Measurements from ENCODE around the gene MT1E. TPM values are rescaled to one million over a fixed set of nuclear protein-coding genes. Genes with fewer than 3 reads are reported as not detected.

Gene MT1E
- total and polyA plus RNA-seq, 2 donors = 2.1 to 126 TPM

DNA sequence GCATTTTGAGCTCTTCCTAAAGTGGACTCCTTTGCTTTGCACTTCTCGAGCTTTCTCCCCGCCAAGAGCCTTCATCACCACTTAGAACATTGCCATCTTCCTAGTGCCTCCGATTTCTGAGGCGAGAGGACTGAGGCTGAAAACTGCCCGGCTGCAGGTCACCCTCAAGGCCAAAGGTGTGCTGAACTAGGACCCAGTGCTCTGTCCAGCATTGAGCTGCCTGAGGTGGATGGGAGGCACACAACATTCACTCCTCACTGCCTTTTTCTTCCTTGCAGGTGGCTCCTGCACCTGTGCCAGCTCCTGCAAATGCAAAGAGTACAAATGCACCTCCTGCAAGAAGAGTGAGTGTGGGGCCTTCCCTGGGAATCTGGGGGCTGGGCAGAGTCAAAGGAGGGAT, 18.3 kb downstream of the MT1E start:
- Histone ChIP-seq H3K27me3 (ENCODE audit: control insufficient read depth in 2 of 2, insufficient read depth in 1 of 2, low read length in 1 of 2) (peaks cover 86 to 100% of the 10 kb centered on the region in 2 donors), H3K27ac (ENCODE audit: low read depth in 1 of 2, low read length in 1 of 2) (no peak overlapping the region), H3K4me1 (ENCODE audit: control insufficient read depth in 2 of 2, insufficient read depth in 2 of 2, low read length in 2 of 2) (peaks cover 7 to 10% of the 10 kb centered on the region in 2 donors), H3K36me3 (ENCODE audit: control insufficient read depth in 2 of 2, insufficient read depth in 2 of 2, low read length in 1 of 2) (no peaks in the 10 kb centered on the region), H3K4me3 (ENCODE audit: low read length in 2 of 2) (no peak overlapping the region), H3K9me3 (ENCODE audit: control insufficient read depth in 2 of 2, insufficient read depth in 1 of 2, low read length in 1 of 2) (no peaks in the 10 kb centered on the region)
- 51% methylated on average over 5 of the region's 5 CpGs for WGBS
- no peak for DNase-seq (ENCODE audit: low read depth in 6 of 9, low spot score in 9 of 9)

DNA sequence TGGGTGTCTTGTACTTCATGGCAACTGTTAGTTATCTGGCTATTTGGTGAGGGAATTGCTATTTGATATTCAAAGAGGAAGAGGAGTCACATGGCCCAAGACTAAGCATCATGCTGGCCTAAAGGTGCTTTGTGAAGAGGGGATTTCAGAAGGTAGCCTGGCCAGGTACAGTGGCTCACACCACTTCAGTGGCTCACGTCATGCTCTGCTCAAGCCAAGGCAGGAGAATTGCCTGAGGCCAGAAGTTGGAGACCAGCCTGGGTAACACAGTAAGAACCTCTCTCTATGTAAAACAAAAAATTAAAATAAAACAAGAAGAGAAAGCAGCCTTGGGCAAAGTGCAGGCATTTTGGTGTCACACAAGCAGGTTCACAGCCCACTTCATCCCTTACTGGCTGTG, 19.7 kb downstream of the MT1E start:
- no peak overlapping the region for H3K27ac ChIP-seq (ENCODE audit: low read depth in 1 of 2, low read length in 1 of 2)
- no peaks in the 10 kb centered on the region for H3K9me3 ChIP-seq (ENCODE audit: control insufficient read depth in 2 of 2, insufficient read depth in 1 of 2, low read length in 1 of 2)
- WGBS = 96% methylated on average over 1 of the region's 1 CpG
- peaks cover 78 to 99% of the 10 kb centered on the region in 2 donors for H3K27me3 ChIP-seq (ENCODE audit: control insufficient read depth in 2 of 2, insufficient read depth in 1 of 2, low read length in 1 of 2)
- DNase-seq (ENCODE audit: low read depth in 6 of 9, low spot score in 9 of 9) = no peak
- H3K4me3 ChIP-seq (ENCODE audit: low read length in 2 of 2) = no peak overlapping the region
- peaks cover 7 to 10% of the 10 kb centered on the region in 2 donors for H3K4me1 ChIP-seq (ENCODE audit: control insufficient read depth in 2 of 2, insufficient read depth in 2 of 2, low read length in 2 of 2)
- no peaks in the 10 kb centered on the region for H3K36me3 ChIP-seq (ENCODE audit: control insufficient read depth in 2 of 2, insufficient read depth in 2 of 2, low read length in 1 of 2)

DNA sequence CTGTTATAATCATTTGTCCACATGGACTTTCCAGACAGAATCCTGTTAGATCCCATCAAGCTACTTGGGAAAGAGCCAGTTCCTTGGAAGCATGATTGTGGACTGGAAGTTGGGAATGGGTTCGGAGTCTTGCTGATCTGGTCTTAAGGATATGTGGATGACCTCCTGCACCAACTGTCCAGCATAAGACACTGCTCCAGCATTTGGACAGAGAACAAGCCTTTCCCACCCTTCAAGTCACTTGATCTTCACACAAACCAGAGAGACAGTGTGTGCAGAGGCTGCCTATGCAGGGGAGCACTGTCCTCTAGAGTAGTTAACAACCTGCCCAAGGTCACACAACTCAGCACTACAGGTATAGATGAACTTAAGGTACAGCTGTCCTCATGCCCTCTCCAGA, 20.3 kb downstream of the MT1E start:
- DNase-seq (ENCODE audit: low read depth in 6 of 9, low spot score in 9 of 9) = no peak
- H3K27ac ChIP-seq (ENCODE audit: low read depth in 1 of 2, low read length in 1 of 2) = no peak overlapping the region
- whole genome bisulfite sequencing = 0% methylated on average over 1 of the region's 1 CpG
- H3K4me3 ChIP-seq (ENCODE audit: low read length in 2 of 2) = no peak overlapping the region
- H3K36me3 ChIP-seq (ENCODE audit: control insufficient read depth in 2 of 2, insufficient read depth in 2 of 2, low read length in 1 of 2) = no peaks in the 10 kb centered on the region
- H3K27me3 ChIP-seq (ENCODE audit: control insufficient read depth in 2 of 2, insufficient read depth in 1 of 2, low read length in 1 of 2) = peaks cover 75 to 97% of the 10 kb centered on the region in 2 donors
- peaks cover 7 to 10% of the 10 kb centered on the region in 2 donors for H3K4me1 ChIP-seq (ENCODE audit: control insufficient read depth in 2 of 2, insufficient read depth in 2 of 2, low read length in 2 of 2)
- no peaks in the 10 kb centered on the region for H3K9me3 ChIP-seq (ENCODE audit: control insufficient read depth in 2 of 2, insufficient read depth in 1 of 2, low read length in 1 of 2)

DNA sequence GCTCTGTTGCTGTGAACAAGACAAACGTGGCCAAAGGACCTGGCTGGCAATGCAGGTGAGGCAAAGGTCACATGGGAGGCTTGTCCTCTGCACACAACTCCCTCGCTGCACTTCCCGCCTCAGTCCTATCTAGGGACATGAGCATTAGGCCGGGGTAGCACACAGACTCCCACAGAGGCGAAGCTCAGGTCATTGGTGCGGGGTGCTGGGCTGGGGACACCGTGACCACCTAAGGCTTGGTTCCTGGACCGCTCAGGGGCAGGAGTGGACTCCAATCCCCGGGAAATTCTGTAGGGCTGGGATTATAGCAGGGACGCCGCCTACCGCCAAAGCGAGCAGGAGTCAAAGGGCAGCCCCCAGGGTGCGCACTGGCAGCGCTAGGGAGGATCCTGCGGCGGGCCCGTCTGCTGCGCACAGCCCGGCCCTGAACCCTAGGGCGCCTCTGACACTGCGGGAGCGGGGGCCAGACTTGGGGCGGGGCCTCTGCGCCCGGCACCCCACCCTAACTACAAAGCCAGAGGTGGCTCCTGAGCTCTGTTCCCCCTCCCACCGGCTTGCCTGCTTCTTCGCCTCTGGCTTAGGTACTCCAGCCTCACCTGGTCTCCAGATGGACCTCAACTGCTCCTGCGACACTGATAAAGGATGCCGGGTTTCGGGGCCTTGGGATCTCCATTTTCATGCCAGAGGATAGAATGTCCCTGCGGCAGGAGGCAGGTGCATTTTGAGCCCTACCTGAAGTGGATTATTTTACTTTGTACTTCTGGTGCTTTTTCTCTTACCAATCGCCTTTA, 22.3 kb downstream of the MT1E start:
- peaks cover 7 to 10% of the 10 kb centered on the region in 2 donors for H3K4me1 ChIP-seq (ENCODE audit: control insufficient read depth in 2 of 2, insufficient read depth in 2 of 2, low read length in 2 of 2)
- H3K36me3 ChIP-seq (ENCODE audit: control insufficient read depth in 2 of 2, insufficient read depth in 2 of 2, low read length in 1 of 2) = no peaks in the 10 kb centered on the region
- 28% methylated on average over 33 of the region's 33 CpGs for WGBS
- DNase-seq (ENCODE audit: low read depth in 6 of 9, low spot score in 9 of 9) = no peak
- H3K9me3 ChIP-seq (ENCODE audit: control insufficient read depth in 2 of 2, insufficient read depth in 1 of 2, low read length in 1 of 2) = no peaks in the 10 kb centered on the region
- H3K27me3 ChIP-seq (ENCODE audit: control insufficient read depth in 2 of 2, insufficient read depth in 1 of 2, low read length in 1 of 2) = peaks cover 56 to 97% of the 10 kb centered on the region in 2 donors
- no peak overlapping the region for H3K27ac ChIP-seq (ENCODE audit: low read depth in 1 of 2, low read length in 1 of 2)
- no peak overlapping the region for H3K4me3 ChIP-seq (ENCODE audit: low read length in 2 of 2)

DNA sequence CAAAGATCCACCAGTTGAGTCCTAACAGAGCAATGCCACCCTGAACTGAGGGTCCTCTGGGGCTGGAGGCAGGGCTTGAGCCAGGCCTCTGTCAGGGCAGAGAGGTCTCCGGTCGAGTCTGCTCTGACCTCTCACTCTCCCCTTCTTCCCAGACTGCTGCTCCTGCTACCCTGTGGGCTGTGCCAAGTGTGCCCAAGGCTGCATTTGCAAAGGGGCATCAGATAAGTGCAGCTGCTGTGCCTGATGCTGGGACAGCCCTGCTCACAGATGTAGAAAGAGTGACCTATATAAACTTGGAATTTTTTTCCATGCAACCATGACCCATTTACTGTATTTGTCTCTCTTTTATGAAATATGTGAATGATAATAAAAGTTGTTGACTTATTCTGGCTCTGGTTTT, 23.7 kb downstream of the MT1E start:
- H3K9me3 ChIP-seq (ENCODE audit: control insufficient read depth in 2 of 2, insufficient read depth in 1 of 2, low read length in 1 of 2) = no peaks in the 10 kb centered on the region
- no peaks in the 10 kb centered on the region for H3K4me1 ChIP-seq (ENCODE audit: control insufficient read depth in 2 of 2, insufficient read depth in 2 of 2, low read length in 2 of 2)
- peaks cover 44 to 93% of the 10 kb centered on the region in 2 donors for H3K27me3 ChIP-seq (ENCODE audit: control insufficient read depth in 2 of 2, insufficient read depth in 1 of 2, low read length in 1 of 2)
- DNase-seq (ENCODE audit: low read depth in 6 of 9, low spot score in 9 of 9) = no peak
- H3K4me3 ChIP-seq (ENCODE audit: low read length in 2 of 2) = no peak overlapping the region
- WGBS = 97% methylated on average over 2 of the region's 2 CpGs
- H3K36me3 ChIP-seq (ENCODE audit: control insufficient read depth in 2 of 2, insufficient read depth in 2 of 2, low read length in 1 of 2) = no peaks in the 10 kb centered on the region
- no peak overlapping the region for H3K27ac ChIP-seq (ENCODE audit: low read depth in 1 of 2, low read length in 1 of 2)

DNA sequence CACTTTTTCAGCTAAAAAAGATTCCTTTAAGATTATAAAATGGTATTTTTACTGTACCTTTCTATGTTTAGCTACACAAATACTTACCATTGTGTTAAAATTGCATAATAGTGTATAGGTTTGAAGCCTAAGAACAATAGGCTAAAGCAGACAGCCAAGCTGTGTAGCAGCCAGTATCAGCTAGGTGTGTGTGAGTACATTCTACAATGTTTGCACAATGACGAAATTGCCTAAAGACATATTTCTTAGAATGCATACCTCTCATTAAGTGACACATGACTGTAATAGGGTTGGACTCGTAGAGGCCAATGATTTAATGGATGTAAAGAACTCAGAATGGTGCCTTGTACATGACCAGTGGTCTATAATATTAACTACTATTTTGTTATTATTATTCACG, 24.2 kb downstream of the MT1E start:
- peaks cover 41 to 90% of the 10 kb centered on the region in 2 donors for H3K27me3 ChIP-seq (ENCODE audit: control insufficient read depth in 2 of 2, insufficient read depth in 1 of 2, low read length in 1 of 2)
- 90% methylated on average over 3 of the region's 3 CpGs for WGBS
- no peak overlapping the region for H3K4me3 ChIP-seq (ENCODE audit: low read length in 2 of 2)
- no peaks in the 10 kb centered on the region for H3K4me1 ChIP-seq (ENCODE audit: control insufficient read depth in 2 of 2, insufficient read depth in 2 of 2, low read length in 2 of 2)
- no peaks in the 10 kb centered on the region for H3K9me3 ChIP-seq (ENCODE audit: control insufficient read depth in 2 of 2, insufficient read depth in 1 of 2, low read length in 1 of 2)
- DNase-seq (ENCODE audit: low read depth in 6 of 9, low spot score in 9 of 9) = no peak
- H3K27ac ChIP-seq (ENCODE audit: low read depth in 1 of 2, low read length in 1 of 2) = no peak overlapping the region
- H3K36me3 ChIP-seq (ENCODE audit: control insufficient read depth in 2 of 2, insufficient read depth in 2 of 2, low read length in 1 of 2) = no peaks in the 10 kb centered on the region

DNA sequence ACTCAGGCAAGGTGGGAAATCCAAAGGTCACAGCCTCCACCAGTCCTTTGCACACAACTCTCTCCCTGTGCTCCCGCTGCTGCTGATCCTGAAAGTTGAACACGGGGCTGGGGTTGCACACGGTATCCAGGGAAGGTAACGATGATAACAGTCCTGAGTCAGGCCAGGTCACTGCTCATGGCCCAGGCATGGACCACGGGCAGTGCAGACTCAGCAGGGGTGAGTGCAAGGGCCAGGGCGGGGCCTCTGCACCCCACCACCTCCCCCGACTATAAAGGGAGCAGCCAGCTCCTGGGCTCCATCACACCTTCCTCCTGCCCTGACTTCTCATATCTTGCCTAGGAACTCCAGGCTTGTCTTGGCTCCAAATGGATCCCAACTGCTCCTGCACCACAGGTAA, 26.0 kb downstream of the MT1E start, which contains the start of gene MT1B:
Gene MT1B, plus strand, starts transcription at position 301 of the 400 bp plus-strand sequence. Its CDS starts 68 bp downstream, at position 369.
- H3K4me3 ChIP-seq (ENCODE audit: low read length in 2 of 2) = no peak within 1 kb of the TSS
- H3K27me3 ChIP-seq (ENCODE audit: control insufficient read depth in 2 of 2, insufficient read depth in 1 of 2, low read length in 1 of 2) = peaks cover 28 to 90% of the 10 kb centered on the region in 2 donors
- no peaks in the 10 kb centered on the region for H3K36me3 ChIP-seq (ENCODE audit: control insufficient read depth in 2 of 2, insufficient read depth in 2 of 2, low read length in 1 of 2)
- WGBS = 80% methylated on average over 7 of the region's 7 CpGs
- H3K9me3 ChIP-seq (ENCODE audit: control insufficient read depth in 2 of 2, insufficient read depth in 1 of 2, low read length in 1 of 2) = no peaks in the 10 kb centered on the region
- no peak for DNase-seq (ENCODE audit: low read depth in 6 of 9, low spot score in 9 of 9)
- H3K4me1 ChIP-seq (ENCODE audit: control insufficient read depth in 2 of 2, insufficient read depth in 2 of 2, low read length in 2 of 2) = no peaks in the 10 kb centered on the region
- H3K27ac ChIP-seq (ENCODE audit: low read depth in 1 of 2, low read length in 1 of 2) = no peak within 1 kb of the TSS

GRCh38 chr16:56652600-56652999, 27.0 kb downstream of the MT1E start:
- H3K36me3 ChIP-seq (ENCODE audit: control insufficient read depth in 2 of 2, insufficient read depth in 2 of 2, low read length in 1 of 2) = no peaks in the 10 kb centered on the region
- peaks cover 1 to 3% of the 10 kb centered on the region in 2 donors for H3K4me1 ChIP-seq (ENCODE audit: control insufficient read depth in 2 of 2, insufficient read depth in 2 of 2, low read length in 2 of 2)
- H3K27ac ChIP-seq (ENCODE audit: low read depth in 1 of 2, low read length in 1 of 2) = no peak overlapping the region
- peaks cover 26 to 90% of the 10 kb centered on the region in 2 donors for H3K27me3 ChIP-seq (ENCODE audit: control insufficient read depth in 2 of 2, insufficient read depth in 1 of 2, low read length in 1 of 2)
- DNase-seq (ENCODE audit: low read depth in 6 of 9, low spot score in 9 of 9) = no peak
- 73% methylated on average over 1 of the region's 1 CpG for WGBS
- no peaks in the 10 kb centered on the region for H3K9me3 ChIP-seq (ENCODE audit: control insufficient read depth in 2 of 2, insufficient read depth in 1 of 2, low read length in 1 of 2)
- H3K4me3 ChIP-seq (ENCODE audit: low read length in 2 of 2) = no peak overlapping the region

- no peak for DNase-seq (ENCODE audit: low read depth in 6 of 9, low spot score in 9 of 9)
- Histone ChIP-seq H3K27ac (ENCODE audit: low read depth in 1 of 2, low read length in 1 of 2) (no peak overlapping the region), H3K4me3 (ENCODE audit: low read length in 2 of 2) (no peak overlapping the region), H3K9me3 (ENCODE audit: control insufficient read depth in 2 of 2, insufficient read depth in 1 of 2, low read length in 1 of 2) (peaks cover 0 to 2% of the 10 kb centered on the region in 2 donors), H3K36me3 (ENCODE audit: control insufficient read depth in 2 of 2, insufficient read depth in 2 of 2, low read length in 1 of 2) (no peaks in the 10 kb centered on the region), H3K27me3 (ENCODE audit: control insufficient read depth in 2 of 2, insufficient read depth in 1 of 2, low read length in 1 of 2) (peaks cover 25 to 90% of the 10 kb centered on the region in 2 donors), H3K4me1 (ENCODE audit: control insufficient read depth in 2 of 2, insufficient read depth in 2 of 2, low read length in 2 of 2) (peaks cover 6 to 7% of the 10 kb centered on the region in 2 donors)
- 85% methylated on average over 7 of the region's 7 CpGs for WGBS
These were observed 27.6 kb downstream of the MT1E start for GRCh38 chr16:56653218-56653617.
